Measurements from ENCODE around the gene ZNF223.
A peak's percentile ranks its signal among the peaks of the same experiment; 100 is the strongest.

Gene ZNF223

GRCh38 chr19:44071824-44072542, 20.1 kb downstream of the ZNF223 start, which contains the start of gene ZNF284:
TSS of gene ZNF284 (plus strand) at chr19:44072159. CDS start at chr19:44076390, 4,231 bp downstream.
- DNase-seq (ENCODE audit: low read depth) = peak; percentile 63

GRCh38 chr19:44072543-44073401, 20.9 kb downstream of the ZNF223 start:
- DNase-seq (ENCODE audit: low read depth) = no peak

GRCh38 chr19:44076325-44076724, 24.5 kb downstream of the ZNF223 start:
- DNase-seq (ENCODE audit: low read depth) = no peak

- DNase-seq (ENCODE audit: low read depth) = no peak
Observed at GRCh38 chr19:44092108-44092507, 40.3 kb downstream of the ZNF223 start.

GRCh38 chr19:44093931-44094765, 42.3 kb downstream of the ZNF223 start, which contains the start of gene ZNF224:
TSS of gene ZNF224 (plus strand) at chr19:44094361. CDS start at chr19:44097874, 3,513 bp downstream.
- peak; percentile 52 for DNase-seq (ENCODE audit: low read depth)

- no peak for DNase-seq (ENCODE audit: low read depth)
Observed at GRCh38 chr19:44107751-44108150, 55.9 kb downstream of the ZNF223 start.

- no peak for DNase-seq (ENCODE audit: low read depth)
Observed at GRCh38 chr19:44109458-44109857, 57.6 kb downstream of the ZNF223 start.

- DNase-seq (ENCODE audit: low read depth) = no peak
Observed at GRCh38 chr19:44111910-44112463, 60.2 kb downstream of the ZNF223 start.

- no peak for DNase-seq (ENCODE audit: low read depth)
Observed at GRCh38 chr19:44112802-44113137, 60.9 kb downstream of the ZNF223 start.

- DNase-seq (ENCODE audit: low read depth) = peak; percentile 64
Observed at GRCh38 chr19:44113138-44113783, 61.4 kb downstream of the ZNF223 start, which contains the start of gene ZNF225. TSS of gene ZNF225 (plus strand) at chr19:44113399. CDS start at chr19:44115828, 2,429 bp downstream.

GRCh38 chr19:44113784-44114390, 62.1 kb downstream of the ZNF223 start:
- no peak for DNase-seq (ENCODE audit: low read depth)

All from stimulated activated CD8-positive, alpha-beta memory T cell treated with anti-CD3 and anti-CD28 coated beads, Interleukin-15, amount 100 ng/mL, for 1 hour (primary cell).